GM19452 (cell line): ENCODE measurements around the gene POLR3G.

ENCODE experiments used
- ATAC-seq: cut with Tn5 transposase; IDR thresholded peaks from one replicate; pipeline ENCODE4 v1.9.1; 2021; ENCODE audit not compliant: unreplicated experiment

POLR3G gene

GRCh38 chr5:90495146-90495545 is 20.5 kb downstream of the POLR3G start:
- ATAC-seq, result no peak

GRCh38 chr5:90503596-90503995 is 28.9 kb downstream of the POLR3G start:
- ATAC-seq, result no peak

- no peak for ATAC-seq
These were observed 30.1 kb downstream of the POLR3G start for GRCh38 chr5:90504743-90505142.

- ATAC-seq, result no peak
These were observed 31.6 kb downstream of the POLR3G start for GRCh38 chr5:90506221-90506620.

GRCh38 chr5:90510438-90510837 is 35.8 kb downstream of the POLR3G start:
- no peak for ATAC-seq

GRCh38 chr5:90514520-90514919 is 39.9 kb downstream of the POLR3G start:
- no peak for ATAC-seq

GRCh38 chr5:90518661-90519060 is 44.0 kb downstream of the POLR3G start:
- no peak for ATAC-seq

- no peak for ATAC-seq
These were observed 44.4 kb downstream of the POLR3G start for GRCh38 chr5:90519081-90519480.

- no peak for ATAC-seq
These were observed 54.0 kb downstream of the POLR3G start for GRCh38 chr5:90528601-90529193.

GRCh38 chr5:90529194-90529938 is 54.7 kb downstream of the POLR3G start, which contains the start of gene LYSMD3:
LYSMD3 (minus strand) TSS chr5:90529584; CDS start chr5:90525289, 4,295 bp downstream.
- peak; percentile 91 for ATAC-seq

- ATAC-seq, result peak; percentile 51
These were observed 55.4 kb downstream of the POLR3G start for GRCh38 chr5:90529939-90530677.

GRCh38 chr5:90530736-90531487 is 56.2 kb downstream of the POLR3G start:
- no peak for ATAC-seq

- ATAC-seq, result no peak
These were observed 59.1 kb downstream of the POLR3G start for GRCh38 chr5:90533794-90534193.

GRCh38 chr5:90534922-90535321 is 60.3 kb downstream of the POLR3G start:
- ATAC-seq, result no peak

- ATAC-seq, result no peak
These were observed 68.3 kb downstream of the POLR3G start for GRCh38 chr5:90542827-90543519.

GRCh38 chr5:90545511-90545910 is 70.8 kb downstream of the POLR3G start:
- ATAC-seq, result no peak

- ATAC-seq, result no peak
These were observed 71.7 kb downstream of the POLR3G start for GRCh38 chr5:90546216-90546837.

- no peak for ATAC-seq
These were observed 72.4 kb downstream of the POLR3G start for GRCh38 chr5:90547072-90547536.

- no peak for ATAC-seq
These were observed 73.5 kb downstream of the POLR3G start for GRCh38 chr5:90548069-90548593.

GRCh38 chr5:90549223-90549622 is 74.6 kb downstream of the POLR3G start:
- ATAC-seq, result no peak
